ENCODE measurements around the gene VPS33A.

VPS33A gene

GRCh38 chr12:122250536-122250935, 15.8 kb downstream of the VPS33A start:
- DNase-seq (ENCODE audit: low read depth in 3 of 3): no peak

DNA sequence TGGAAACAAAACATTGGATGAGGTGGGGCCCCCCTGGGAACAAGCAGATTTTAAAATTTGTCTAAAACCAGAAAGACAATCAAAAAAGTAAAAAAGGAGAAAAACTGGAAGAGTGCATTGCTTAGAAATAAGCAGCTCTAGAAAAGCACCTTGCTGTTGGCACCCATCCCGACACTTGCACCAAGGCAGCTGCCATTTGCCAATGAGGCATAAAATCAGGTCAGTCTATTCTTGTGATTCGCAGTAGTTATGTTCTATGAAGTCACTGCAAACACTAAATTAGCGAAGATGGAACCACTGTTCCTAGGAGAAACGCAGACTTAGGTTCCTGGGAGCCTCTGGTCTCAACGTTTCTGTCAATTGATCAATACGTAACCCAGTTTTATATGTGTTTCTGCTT, 16.2 kb downstream of the VPS33A start:
- DNase-seq (ENCODE audit: low read depth in 3 of 3): no peak

- DNase-seq (ENCODE audit: low read depth in 3 of 3): no peak
These were observed 20.7 kb downstream of the VPS33A start for GRCh38 chr12:122245553-122245952.

GRCh38 chr12:122244565-122245371, 21.5 kb downstream of the VPS33A start:
- no peak for DNase-seq (ENCODE audit: low read depth in 3 of 3)

DNA sequence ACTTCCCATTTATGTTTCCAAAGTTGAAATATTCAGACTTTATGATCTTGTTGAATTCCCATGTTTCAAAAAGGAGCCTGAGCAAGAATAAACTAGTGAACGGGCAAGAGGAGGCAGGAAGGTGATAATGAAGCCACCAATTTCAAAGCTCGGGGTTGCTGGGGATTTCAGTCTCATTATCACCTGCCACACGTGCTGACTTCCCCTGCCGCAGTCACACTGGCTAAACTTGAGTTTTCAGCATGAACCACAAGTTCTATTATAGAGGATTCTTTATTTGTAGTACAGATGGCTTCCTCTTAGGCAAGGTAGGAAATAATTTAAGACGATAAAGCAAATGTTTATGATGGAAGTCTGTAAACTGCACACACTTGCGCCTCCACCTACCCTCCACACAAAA, 22.3 kb downstream of the VPS33A start:
- DNase-seq (ENCODE audit: low read depth in 3 of 3): no peak

GRCh38 chr12:122238861-122239260, 27.4 kb downstream of the VPS33A start:
- no peak for DNase-seq (ENCODE audit: low read depth in 3 of 3)

DNA sequence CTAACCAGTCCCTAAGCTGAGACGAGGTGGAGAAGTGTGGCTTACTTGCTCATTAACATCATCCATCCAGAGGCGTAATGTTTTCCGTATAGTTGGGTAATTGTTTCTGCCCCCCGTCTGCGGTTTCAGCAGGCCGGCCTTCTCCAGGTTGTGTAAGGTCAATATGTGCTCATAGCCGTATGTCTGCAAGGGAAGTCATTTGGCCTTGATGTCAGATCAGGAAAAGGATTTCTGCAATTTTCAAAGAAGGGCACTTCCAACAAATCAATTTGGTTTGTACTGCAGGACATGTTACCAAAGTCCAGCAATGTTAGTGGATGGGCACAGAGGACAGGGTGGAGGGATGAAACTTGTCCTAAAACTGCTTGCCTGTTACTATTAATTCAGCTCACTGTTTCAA, 30.6 kb downstream of the VPS33A start:
- no peak for DNase-seq (ENCODE audit: low read depth in 3 of 3)

DNA sequence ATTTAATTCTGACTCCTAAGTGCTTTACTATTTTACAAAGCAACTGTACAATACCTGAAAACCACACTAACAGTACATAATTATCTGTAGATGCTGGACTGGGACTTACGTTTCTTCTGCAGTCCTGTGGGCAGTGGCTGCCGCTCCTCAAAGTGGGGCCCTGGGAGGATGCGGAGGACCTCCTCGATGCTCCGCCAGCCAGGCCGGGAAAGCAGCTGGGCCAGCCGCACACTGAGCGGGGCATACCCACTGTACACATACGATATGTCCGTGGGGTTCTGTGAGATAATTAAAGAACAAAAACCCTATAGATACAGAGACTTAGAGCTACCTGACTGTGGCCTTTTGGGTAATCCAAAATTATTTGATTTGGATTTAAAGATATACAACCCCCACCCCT, 33.6 kb downstream of the VPS33A start:
- DNase-seq (ENCODE audit: low read depth in 3 of 3): no peak

GRCh38 chr12:122230798-122231197, 35.5 kb downstream of the VPS33A start:
- no peak for DNase-seq (ENCODE audit: low read depth in 3 of 3)

DNA sequence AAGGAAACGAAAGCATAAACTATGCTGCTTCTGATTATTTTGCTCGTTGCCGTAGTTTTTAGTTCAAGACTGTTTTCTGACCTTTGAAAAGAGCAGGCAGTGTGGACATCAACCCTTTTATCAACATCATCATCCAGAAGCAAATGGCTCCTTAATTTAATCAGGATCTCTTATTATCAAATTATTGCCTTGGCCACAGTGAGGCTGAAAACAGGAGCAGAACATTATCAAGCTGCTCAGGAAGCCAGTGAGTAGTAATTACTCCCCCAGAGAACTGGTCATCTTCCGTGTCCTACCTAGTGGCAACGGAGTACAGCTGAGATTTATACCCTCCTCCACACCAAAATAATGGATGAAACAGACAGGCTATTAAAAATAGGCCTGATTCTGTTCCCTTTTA, 38.2 kb downstream of the VPS33A start:
- no peak for DNase-seq (ENCODE audit: low read depth in 3 of 3)

GRCh38 chr12:122227341-122227740, 39.0 kb downstream of the VPS33A start:
- DNase-seq (ENCODE audit: low read depth in 3 of 3): no peak

- DNase-seq (ENCODE audit: low read depth in 3 of 3): no peak
These were observed 39.7 kb downstream of the VPS33A start for GRCh38 chr12:122226366-122227125.

DNA sequence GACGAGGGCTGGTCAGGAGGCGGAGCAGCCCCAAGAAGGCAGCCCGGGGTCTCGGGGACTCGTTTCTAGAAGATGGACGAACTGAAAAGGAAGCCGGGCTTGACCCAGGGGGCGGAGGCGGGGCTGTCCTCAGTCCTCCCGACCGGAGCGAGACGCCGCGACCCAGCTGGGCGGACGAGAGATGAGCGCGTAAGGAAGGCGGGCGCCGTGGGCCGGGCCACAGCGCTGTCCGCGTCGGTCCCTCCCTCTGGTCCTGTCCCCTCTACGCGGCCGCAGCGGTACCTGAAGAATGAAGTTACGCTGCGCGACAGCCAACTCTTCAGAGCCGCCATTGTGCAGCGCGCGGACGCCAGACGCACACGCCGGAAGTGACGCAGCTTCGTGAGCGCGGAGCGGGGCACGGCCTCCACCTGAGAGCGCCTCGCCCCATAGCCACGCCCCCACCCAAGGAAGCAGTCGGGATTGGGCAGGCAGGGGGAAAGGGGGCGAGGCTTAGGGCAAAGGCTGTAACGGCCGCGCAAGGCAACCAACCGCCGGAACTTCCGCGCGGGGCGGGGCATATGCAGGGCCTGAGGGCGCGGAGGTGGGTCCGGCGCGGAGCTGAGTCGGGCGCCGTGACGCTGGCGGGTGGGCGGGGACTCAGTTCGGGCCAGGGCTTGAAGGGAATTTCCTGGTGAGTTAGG, 40.5 kb downstream of the VPS33A start, which contains the start of gene DIABLO:
TSS of gene DIABLO (minus strand) at position 370 of the 683 bp plus-strand sequence. CDS start at position 332, 38 bp downstream.
- peak; percentile 99 to 100 (median 99) for DNase-seq (ENCODE audit: low read depth in 3 of 3)

DNA sequence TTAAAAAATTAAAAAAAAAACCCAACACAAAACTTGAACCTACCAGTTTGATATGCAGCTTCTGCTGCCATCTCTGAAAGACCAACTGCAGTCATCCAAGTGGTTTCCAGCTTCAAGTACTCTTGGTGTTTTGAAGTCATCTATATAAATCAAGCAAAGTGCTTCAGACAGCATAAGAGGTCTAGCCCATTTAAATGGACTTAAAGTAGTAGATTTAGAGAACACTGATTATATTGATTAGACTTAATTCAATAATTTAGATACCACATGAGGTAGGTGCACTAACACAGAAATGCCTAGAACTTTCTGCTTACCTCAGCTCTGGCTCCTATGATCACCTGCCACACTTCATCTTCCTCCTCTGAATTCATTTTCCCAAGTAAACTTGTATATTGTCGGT, 49.8 kb downstream of the VPS33A start:
- no peak for DNase-seq (ENCODE audit: low read depth in 3 of 3)

DNA sequence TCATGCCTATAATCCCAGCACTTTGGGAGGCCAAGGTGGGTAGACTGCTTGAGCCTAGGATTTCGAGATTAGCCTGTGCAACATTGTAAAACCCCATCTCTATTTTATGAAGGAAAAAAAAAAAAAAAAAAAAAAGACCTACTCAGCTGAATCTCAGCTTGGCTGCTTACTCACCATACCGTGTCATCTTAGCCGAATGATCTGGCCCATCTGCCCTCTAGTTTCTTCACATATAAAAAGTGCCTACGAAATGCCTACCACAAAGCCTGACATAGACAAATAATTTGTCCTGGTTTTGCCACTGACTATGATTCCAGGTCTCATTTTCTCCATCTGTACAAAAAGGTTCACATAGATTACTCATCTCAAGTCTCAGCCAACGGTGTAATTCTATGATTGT, 50.5 kb downstream of the VPS33A start:
- DNase-seq (ENCODE audit: low read depth in 3 of 3): no peak

GRCh38 chr12:122208073-122208820, 58.0 kb downstream of the VPS33A start:
- no peak for DNase-seq (ENCODE audit: low read depth in 3 of 3)

DNA sequence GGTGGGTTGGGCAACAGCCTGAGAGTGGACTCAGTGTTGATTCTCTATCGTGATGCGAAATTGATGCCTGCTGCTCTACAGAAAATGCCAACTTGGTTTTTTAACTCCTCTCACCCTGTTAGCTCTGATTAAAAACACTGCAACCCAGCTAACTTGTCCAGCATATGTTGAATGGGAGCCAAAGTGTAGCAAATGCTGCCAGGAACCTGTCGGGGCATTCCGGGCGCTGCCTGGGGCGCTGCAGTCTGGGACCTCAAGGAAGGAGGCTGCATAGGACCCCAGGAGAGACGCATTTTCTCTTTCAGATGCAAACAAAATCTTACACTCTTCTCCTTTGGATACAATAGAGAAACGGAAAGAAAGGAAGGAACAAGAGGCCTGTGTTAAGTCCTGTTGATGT, 58.9 kb downstream of the VPS33A start:
- DNase-seq (ENCODE audit: low read depth in 3 of 3): no peak

- no peak for DNase-seq (ENCODE audit: low read depth in 3 of 3)
These were observed 59.3 kb downstream of the VPS33A start for GRCh38 chr12:122206976-122207375.

DNA sequence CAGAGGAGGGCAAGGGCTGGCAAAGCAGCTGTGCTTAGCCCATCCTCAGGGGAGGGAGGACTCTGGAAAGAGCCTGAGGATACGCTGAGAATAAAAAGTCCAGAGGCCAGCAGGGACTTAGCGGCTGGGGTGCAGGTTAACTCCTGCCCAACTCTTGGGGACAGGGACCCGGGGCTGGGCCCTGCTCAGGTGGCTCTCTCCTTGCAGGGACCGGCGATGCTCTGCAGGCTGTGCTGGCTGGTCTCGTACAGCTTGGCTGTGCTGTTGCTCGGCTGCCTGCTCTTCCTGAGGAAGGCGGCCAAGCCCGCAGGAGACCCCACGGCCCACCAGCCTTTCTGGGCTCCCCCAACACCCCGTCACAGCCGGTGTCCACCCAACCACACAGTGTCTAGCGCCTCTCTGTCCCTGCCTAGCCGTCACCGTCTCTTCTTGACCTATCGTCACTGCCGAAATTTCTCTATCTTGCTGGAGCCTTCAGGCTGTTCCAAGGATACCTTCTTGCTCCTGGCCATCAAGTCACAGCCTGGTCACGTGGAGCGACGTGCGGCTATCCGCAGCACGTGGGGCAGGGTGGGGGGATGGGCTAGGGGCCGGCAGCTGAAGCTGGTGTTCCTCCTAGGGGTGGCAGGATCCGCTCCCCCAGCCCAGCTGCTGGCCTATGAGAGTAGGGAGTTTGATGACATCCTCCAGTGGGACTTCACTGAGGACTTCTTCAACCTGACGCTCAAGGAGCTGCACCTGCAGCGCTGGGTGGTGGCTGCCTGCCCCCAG, 60.0 kb downstream of the VPS33A start:
- DNase-seq (ENCODE audit: low read depth in 3 of 3): no peak

GRCh38 chr12:122205053-122205925, 61.0 kb downstream of the VPS33A start:
- DNase-seq (ENCODE audit: low read depth in 3 of 3): no peak
